Suprapubic skin (tissue), 4 donors: ENCODE measurements around the gene CAMK1D. TPM values are rescaled to one million over a fixed set of nuclear protein-coding genes. Genes with fewer than 3 reads are reported as not detected.

Experiments used
- DNase-seq, 2 donors: peaks; one replicate each; pipeline ENCODE4 v3.0.0-alpha.2; 2019; ENCODE audit warnings: low spot score in 2 of 2
- H3K27ac ChIP-seq: fragments of 200-600 bp; sonication (generic); one replicate; pipeline ENCODE4 v1.5.1; 2019
- H3K27me3 ChIP-seq: fragments of 200-600 bp; sonication (generic); one replicate; pipeline ENCODE4 v1.5.1; 2019
- H3K36me3 ChIP-seq: fragments of 200-600 bp; sonication (generic); one replicate; pipeline ENCODE4 v1.5.1; 2019
- H3K4me1 ChIP-seq: fragments of 200-600 bp; sonication (generic); one replicate; pipeline ENCODE4 v1.5.1; 2019
- H3K4me3 ChIP-seq: fragments of 200-600 bp; sonication (generic); one replicate; pipeline ENCODE4 v1.5.1; 2019; ENCODE audit warnings: mild to moderate bottlenecking
- H3K9me3 ChIP-seq: fragments of 200-600 bp; sonication (generic); one replicate; pipeline ENCODE4 v1.5.1; 2019
- EP300 ChIP-seq: sonication (generic); formaldehyde crosslinking; IDR thresholded peaks from one replicate; pipeline ENCODE4 v1.6.1; 2017; ENCODE audit warnings: antibody characterized with exemption
- POLR2A ChIP-seq, 2 donors: fragments of 450-650 bp; IDR thresholded peaks; one replicate each; pipeline ENCODE4 v1.6.1; 2017; ENCODE audit warnings: antibody characterized with exemption in 2 of 2, mild to moderate bottlenecking in 2 of 2, moderate library complexity in 2 of 2
- POLR2AphosphoS5 ChIP-seq, 3 donors: sonication (generic); formaldehyde crosslinking; IDR thresholded peaks; one replicate each; pipeline ENCODE4 v1.6.1; 2017; ENCODE audit warnings: antibody characterized with exemption in 3 of 3
- WGBS: methylation state at CpG from one replicate; pipeline ENCODE4 v1.1.5; 2018; 5-methylcytosine and 5-hydroxymethylcytosine counted together
- total RNA-seq, 4 donors: library from RNA; depleted of rRNA; stranded (reverse); fragments of >200 nt; gene quantifications; one replicate each; pipeline ENCODE4 v1.1.0, GENCODE V29; 2016
- TF ChIP-seq, protein P1 (sequence below), 2 donors: fragments of 200-600 bp in 1 of 2; fragments of 450-650 bp in 1 of 2; sonication (generic) in 1 of 2; IDR thresholded peaks; one replicate each; pipeline ENCODE4 v1.5.1; 2016 to 2019; ENCODE audit warnings: antibody characterized with exemption in 2 of 2, mild to moderate bottlenecking in 1 of 2, moderate library complexity in 1 of 2

Gene CAMK1D
- total RNA-seq, 4 donors from 2014 or later: 26.4 to 31.3 (median 30.2) TPM

- no peak for DNase-seq
- 92% methylated on average over 6 of the region's 6 CpGs for WGBS
- Histone ChIP-seq H3K4me1 (peaks cover 4% of the 10 kb centered on the region), H3K36me3 (no peaks in the 10 kb centered on the region), H3K4me3 (no peak overlapping the region), H3K9me3 (no peaks in the 10 kb centered on the region), H3K27ac (no peak overlapping the region), H3K27me3 (no peaks in the 10 kb centered on the region)
- no peak for TF ChIP-seq POLR2AphosphoS5 (IDR thresholded peaks at IDR 0.05)
- TF ChIP-seq, protein P1, sequence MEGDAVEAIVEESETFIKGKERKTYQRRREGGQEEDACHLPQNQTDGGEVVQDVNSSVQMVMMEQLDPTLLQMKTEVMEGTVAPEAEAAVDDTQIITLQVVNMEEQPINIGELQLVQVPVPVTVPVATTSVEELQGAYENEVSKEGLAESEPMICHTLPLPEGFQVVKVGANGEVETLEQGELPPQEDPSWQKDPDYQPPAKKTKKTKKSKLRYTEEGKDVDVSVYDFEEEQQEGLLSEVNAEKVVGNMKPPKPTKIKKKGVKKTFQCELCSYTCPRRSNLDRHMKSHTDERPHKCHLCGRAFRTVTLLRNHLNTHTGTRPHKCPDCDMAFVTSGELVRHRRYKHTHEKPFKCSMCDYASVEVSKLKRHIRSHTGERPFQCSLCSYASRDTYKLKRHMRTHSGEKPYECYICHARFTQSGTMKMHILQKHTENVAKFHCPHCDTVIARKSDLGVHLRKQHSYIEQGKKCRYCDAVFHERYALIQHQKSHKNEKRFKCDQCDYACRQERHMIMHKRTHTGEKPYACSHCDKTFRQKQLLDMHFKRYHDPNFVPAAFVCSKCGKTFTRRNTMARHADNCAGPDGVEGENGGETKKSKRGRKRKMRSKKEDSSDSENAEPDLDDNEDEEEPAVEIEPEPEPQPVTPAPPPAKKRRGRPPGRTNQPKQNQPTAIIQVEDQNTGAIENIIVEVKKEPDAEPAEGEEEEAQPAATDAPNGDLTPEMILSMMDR (IDR thresholded peaks at IDR 0.05): no peak
- no peak for TF ChIP-seq EP300
- no peak for TF ChIP-seq POLR2A (IDR thresholded peaks at IDR 0.05)
Measured at GRCh38 chr10:12658526-12658925, 309.2 kb downstream of the CAMK1D start.

DNA sequence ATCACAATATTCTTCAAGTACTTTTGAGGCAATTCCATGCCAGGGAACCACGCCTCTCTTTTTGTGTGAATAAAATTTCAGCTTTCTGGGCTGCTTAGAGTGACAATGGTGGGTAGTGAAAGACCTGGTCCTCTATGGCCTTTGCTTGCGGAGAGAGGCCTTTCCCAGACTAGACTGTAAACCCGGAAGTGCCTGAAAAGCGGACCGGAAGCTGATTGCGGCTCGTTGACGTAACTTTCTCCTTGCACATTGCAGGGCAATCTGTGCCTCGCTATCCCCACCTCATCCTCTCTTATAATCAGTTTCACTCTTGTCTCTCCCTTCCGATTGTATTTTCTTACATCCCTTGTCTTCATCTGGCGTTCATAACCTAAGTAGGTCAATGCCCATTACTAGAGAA lies 310.4 kb downstream of the CAMK1D start:
- DNase-seq: no peak
- Histone ChIP-seq H3K4me3 (no peak overlapping the region), H3K27ac (no peak overlapping the region), H3K4me1 (peaks cover 4% of the 10 kb centered on the region), H3K9me3 (no peaks in the 10 kb centered on the region), H3K36me3 (no peaks in the 10 kb centered on the region), H3K27me3 (no peaks in the 10 kb centered on the region)
- TF ChIP-seq POLR2AphosphoS5 (IDR thresholded peaks at IDR 0.05): no peak
- WGBS: 82% methylated on average over 11 of the region's 11 CpGs

- no peak for DNase-seq
- Histone ChIP-seq H3K27me3 (no peaks in the 10 kb centered on the region), H3K27ac (no peak overlapping the region), H3K9me3 (no peaks in the 10 kb centered on the region), H3K4me1 (peaks cover 4% of the 10 kb centered on the region), H3K36me3 (no peaks in the 10 kb centered on the region), H3K4me3 (no peak overlapping the region)
- TF ChIP-seq POLR2AphosphoS5 (IDR thresholded peaks at IDR 0.05): no peak
- no peak for TF ChIP-seq EP300
- no peak for TF ChIP-seq POLR2A (IDR thresholded peaks at IDR 0.05)
- TF ChIP-seq, protein P1 (IDR thresholded peaks at IDR 0.05): no peak
- WGBS: 96% methylated on average over 3 of the region's 3 CpGs
Measured at GRCh38 chr10:12660812-12661211, 311.5 kb downstream of the CAMK1D start.

- no peaks in the 10 kb centered on the region for H3K9me3 ChIP-seq
- no peak overlapping the region for H3K27ac ChIP-seq
- no peak for TF ChIP-seq POLR2AphosphoS5 (IDR thresholded peaks at IDR 0.05)
- TF ChIP-seq, protein P1 (IDR thresholded peaks at IDR 0.05): no peak
- TF ChIP-seq EP300: no peak
- no peak for TF ChIP-seq POLR2A (IDR thresholded peaks at IDR 0.05)
- no peak for DNase-seq
- 66% methylated on average over 1 of the region's 1 CpG for WGBS
- H3K36me3 ChIP-seq: no peaks in the 10 kb centered on the region
- no peak overlapping the region for H3K4me3 ChIP-seq
- H3K27me3 ChIP-seq: no peaks in the 10 kb centered on the region
- H3K4me1 ChIP-seq: peaks cover 4% of the 10 kb centered on the region
Measured at GRCh38 chr10:12661671-12662070, 312.3 kb downstream of the CAMK1D start.

GRCh38 chr10:12663863-12664262 lies 314.5 kb downstream of the CAMK1D start:
- no peak for DNase-seq
- Histone ChIP-seq H3K27ac (no peak overlapping the region), H3K36me3 (no peaks in the 10 kb centered on the region), H3K9me3 (no peaks in the 10 kb centered on the region), H3K4me1 (peaks cover 15% of the 10 kb centered on the region), H3K4me3 (no peak overlapping the region), H3K27me3 (no peaks in the 10 kb centered on the region)
- 94% methylated on average over 1 of the region's 1 CpG for WGBS
- no peak for TF ChIP-seq POLR2AphosphoS5 (IDR thresholded peaks at IDR 0.05)
- TF ChIP-seq POLR2A (IDR thresholded peaks at IDR 0.05): no peak
- TF ChIP-seq, protein P1 (IDR thresholded peaks at IDR 0.05): no peak
- no peak for TF ChIP-seq EP300

DNA sequence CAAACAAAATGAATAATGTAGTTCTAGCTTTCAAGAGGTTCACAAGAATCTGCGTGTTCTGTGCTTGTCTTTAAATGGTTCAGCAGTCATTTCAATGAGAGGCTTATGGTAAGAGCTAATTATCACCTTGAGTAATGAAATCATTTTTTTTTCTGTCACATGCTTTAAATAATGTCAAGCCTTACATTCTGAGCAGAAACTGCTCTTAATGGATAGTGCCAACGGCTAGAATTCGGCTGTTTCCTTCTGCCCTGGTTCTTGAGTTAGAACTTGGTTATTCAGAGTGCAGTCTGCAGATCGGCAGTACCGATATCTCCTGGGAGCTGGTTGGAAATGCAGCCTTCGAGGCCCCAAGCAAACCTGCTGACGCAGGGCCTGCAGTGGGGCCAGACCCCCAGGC lies 316.2 kb downstream of the CAMK1D start:
- H3K27ac ChIP-seq: no peak overlapping the region
- TF ChIP-seq POLR2A (IDR thresholded peaks at IDR 0.05): no peak
- no peak for TF ChIP-seq POLR2AphosphoS5 (IDR thresholded peaks at IDR 0.05)
- TF ChIP-seq EP300: no peak
- TF ChIP-seq, protein P1 (IDR thresholded peaks at IDR 0.05): no peak
- no peaks in the 10 kb centered on the region for H3K27me3 ChIP-seq
- no peaks in the 10 kb centered on the region for H3K36me3 ChIP-seq
- no peak overlapping the region for H3K4me3 ChIP-seq
- 56% methylated on average over 7 of the region's 7 CpGs for WGBS
- H3K9me3 ChIP-seq: no peaks in the 10 kb centered on the region
- no peak for DNase-seq
- H3K4me1 ChIP-seq: peaks cover 12% of the 10 kb centered on the region
